Natural killer cell (primary cell): ENCODE results near the gene LIMK1. TPM values are rescaled to one million over a fixed set of nuclear protein-coding genes. Genes with fewer than 3 reads are reported as not detected.

Experiments used
- ATAC-seq, 3 donors: fragments of 150-1000 bp in 2 of 3; fragments of 200-7000 bp in 1 of 3; cut with Tn5 transposase; 1 replicate in 1 of 3; 2 replicates in 2 of 3; pipeline ENCODE4 v1.10.0; 2021; ENCODE audit warnings: mild to moderate bottlenecking in 2 of 3, moderate library complexity in 2 of 3
- DNase-seq, 2 donors: peaks; one replicate each; pipeline versions ENCODE4 v3.0.0 to v3.0.0-alpha.2; 2013 to 2021; ENCODE audit warnings: mixed read lengths in 1 of 2
- H3K27ac ChIP-seq: one replicate; pipeline ENCODE4 v1.5.1; 2013; ENCODE audit warnings: mild to moderate bottlenecking, low read length
- H3K27me3 ChIP-seq: one replicate; pipeline ENCODE4 v1.6.1; 2013; ENCODE audit warnings: low read length; ENCODE audit not compliant: control insufficient read depth, insufficient read depth
- H3K36me3 ChIP-seq: one replicate; pipeline ENCODE4 v1.6.1; 2013; ENCODE audit warnings: low read length; ENCODE audit not compliant: control insufficient read depth, insufficient read depth
- H3K4me1 ChIP-seq: one replicate; pipeline ENCODE4 v1.6.1; 2013; ENCODE audit warnings: low read length; ENCODE audit not compliant: control insufficient read depth, insufficient read depth
- H3K4me3 ChIP-seq: one replicate; pipeline ENCODE4 v1.5.1; 2013; ENCODE audit warnings: low read length
- H3K9me3 ChIP-seq: one replicate; pipeline ENCODE4 v1.6.1; 2013; ENCODE audit warnings: low read length; ENCODE audit not compliant: control insufficient read depth, insufficient read depth
- H3K27ac Mint-ChIP-seq, 2 donors: one replicate each; pipeline ENCODE4 v1.8.0; 2022; ENCODE audit warnings: mild to moderate bottlenecking in 2 of 2, mixed read lengths in 2 of 2, moderate library complexity in 1 of 2
- H3K27me3 Mint-ChIP-seq, 2 donors: one replicate each; pipeline ENCODE4 v1.8.0; 2022; ENCODE audit warnings: low read depth in 2 of 2, mixed read lengths in 2 of 2
- H3K36me3 Mint-ChIP-seq: one replicate; pipeline ENCODE4 v1.8.0; 2022; ENCODE audit warnings: mixed read lengths
- H3K4me1 Mint-ChIP-seq, 2 donors: one replicate each; pipeline ENCODE4 v1.8.0; 2022; ENCODE audit warnings: mixed read lengths in 2 of 2
- H3K4me3 Mint-ChIP-seq: one replicate; pipeline ENCODE4 v1.8.0; 2022; ENCODE audit warnings: mild to moderate bottlenecking, moderate library complexity, mixed read lengths
- H3K9me3 Mint-ChIP-seq, 2 donors: one replicate each; pipeline ENCODE4 v1.8.0; 2022; ENCODE audit warnings: mixed read lengths in 2 of 2
- CTCF ChIP-seq: fragments of 200-600 bp; IDR thresholded peaks from one replicate; pipeline ENCODE4 v1.8.0; 2022; ENCODE audit warnings: antibody characterized with exemption
- whole genome bisulfite sequencing: methylation state at CpG from one replicate; pipeline ENCODE4 v1.1.7; 2013; ENCODE audit warnings: missing lambda C conversion rate; ENCODE audit not compliant: insufficient coverage; 5-methylcytosine and 5-hydroxymethylcytosine counted together
- intact Hi-C: fragments of 100-400 bp; cut with micrococcal nuclease; formaldehyde crosslinking; loops from one replicate; pipeline ENCODE4 v1.14.2; 2022
- total RNA-seq, 4 donors: library from RNA; stranded (reverse); fragments of 120-200 nt in 1 of 4; gene quantifications; one replicate each; pipeline versions ENCODE4 v1.2.3 to v1.2.4, GENCODE V29; 2013 to 2022

LIMK1 gene
- total RNA-seq, 3 donors from 2014 or later (not counting 1 experiment from before 2014, with no cell fraction given) = 54.0 to 66.0 (median 55.0) TPM

- intact Hi-C loops = loop anchor here (10.0 kb wide), 2 partner anchors 115 to 235 kb away; partner anchors contain the start of gene EIF4H
Observed at GRCh38 chr7:74059681-74060588, 23.7 kb upstream of the LIMK1 start.

GRCh38 chr7:74061840-74062539 lies 21.6 kb upstream of the LIMK1 start:
- WGBS = 54% methylated on average over 20 of the region's 20 CpGs
- no peak for TF ChIP-seq CTCF
- H3K9me3 Mint-ChIP-seq = no peaks in the 10 kb centered on the region
- peaks cover 0 to 3% of the 10 kb centered on the region in 2 donors for H3K27me3 Mint-ChIP-seq
- Histone ChIP-seq H3K36me3 (no peaks in the 10 kb centered on the region), H3K27ac (peak overlapping the region; percentile 91), H3K9me3 (no peaks in the 10 kb centered on the region), H3K4me3 (peak overlapping the region; percentile 21), H3K4me1 (peaks cover 21% of the 10 kb centered on the region), H3K27me3 (no peaks in the 10 kb centered on the region)
- peak overlapping the region; percentile 86 for H3K4me3 Mint-ChIP-seq
- intact Hi-C loops = loop anchor here (1.0 to 10.0 kb wide), 3 partner anchors 32 to 233 kb away; partner anchors contain the start of gene EIF4H
- DNase-seq (peak; percentile 84 to 86), ATAC-seq (peak; percentile 95 to 99 (median 95))
- H3K27ac Mint-ChIP-seq = peak overlapping the region; percentile 99 to 100
- no peaks in the 10 kb centered on the region for H3K36me3 Mint-ChIP-seq
- H3K4me1 Mint-ChIP-seq = peaks cover 8 to 18% of the 10 kb centered on the region in 2 donors

More at GRCh38 chr7:74059681-74060588, 23.7 kb upstream of the LIMK1 start:
- no peak overlapping the region for H3K4me3 ChIP-seq
- H3K27ac Mint-ChIP-seq = peak overlapping the region in 1 of 2 donors; percentile 100
- ATAC-seq = no peak
- no peak overlapping the region for H3K27ac ChIP-seq
- peaks cover 8 to 18% of the 10 kb centered on the region in 2 donors for H3K4me1 Mint-ChIP-seq
- H3K36me3 ChIP-seq = no peaks in the 10 kb centered on the region
- TF ChIP-seq CTCF = no peak
- H3K9me3 ChIP-seq = no peaks in the 10 kb centered on the region
- 91% methylated on average over 19 of the region's 21 CpGs for WGBS
- no peaks in the 10 kb centered on the region for H3K9me3 Mint-ChIP-seq
- H3K4me1 ChIP-seq = peaks cover 21% of the 10 kb centered on the region
- no peaks in the 10 kb centered on the region for H3K27me3 ChIP-seq
- H3K36me3 Mint-ChIP-seq = no peaks in the 10 kb centered on the region
- DNase-seq = no peak
- H3K27me3 Mint-ChIP-seq = peaks cover 0 to 3% of the 10 kb centered on the region in 2 donors
- H3K4me3 Mint-ChIP-seq = no peak overlapping the region

- no peaks in the 10 kb centered on the region for H3K36me3 ChIP-seq
- WGBS = 97% methylated on average over 14 of the region's 14 CpGs
- H3K27ac Mint-ChIP-seq = peak overlapping the region; percentile 99 to 100
- no peak overlapping the region for H3K4me3 ChIP-seq
- DNase-seq (no peak), ATAC-seq (no peak)
- peaks cover 23% of the 10 kb centered on the region for H3K4me1 ChIP-seq
- H3K9me3 ChIP-seq = no peaks in the 10 kb centered on the region
- no peak overlapping the region for H3K4me3 Mint-ChIP-seq
- H3K36me3 Mint-ChIP-seq = no peaks in the 10 kb centered on the region
- H3K27me3 Mint-ChIP-seq = peaks cover 0 to under 1% of the 10 kb centered on the region in 2 donors
- intact Hi-C loops = loop anchor here (10.0 kb wide), 2 partner anchors 112 to 232 kb away; partner anchors contain the start of gene EIF4H
- H3K27ac ChIP-seq = no peak overlapping the region
- TF ChIP-seq CTCF = no peak
- peaks cover 8 to 10% of the 10 kb centered on the region in 2 donors for H3K4me1 Mint-ChIP-seq
- H3K27me3 ChIP-seq = no peaks in the 10 kb centered on the region
- H3K9me3 Mint-ChIP-seq = no peaks in the 10 kb centered on the region
Observed at GRCh38 chr7:74063223-74063641, 20.4 kb upstream of the LIMK1 start.
